ENCODE data around the gene INPP5D. TPM values are rescaled to one million over a fixed set of nuclear protein-coding genes. Genes with fewer than 3 reads are reported as not detected.

The INPP5D gene
- total RNA-seq, 1 donor from 2014 or later = 8.9 TPM

GRCh38 chr2:233026198-233026813 is 33.8 kb upstream of the INPP5D start:
- no peak for DNase-seq (ENCODE audit: low spot score in 2 of 2, unreplicated experiment in 2 of 2)
- Mint-ChIP-seq H3K27me3 (ENCODE audit: low read depth) (no peaks in the 10 kb centered on the region), H3K9me3 (peaks cover 3% of the 10 kb centered on the region)

GRCh38 chr2:233029321-233029720 is 30.8 kb upstream of the INPP5D start:
- Mint-ChIP-seq H3K27me3 (ENCODE audit: low read depth) (no peaks in the 10 kb centered on the region), H3K27ac (no peak overlapping the region), H3K9me3 (peaks cover 3% of the 10 kb centered on the region), H3K4me3 (no peak overlapping the region), H3K36me3 (no peaks in the 10 kb centered on the region), H3K4me1 (peaks cover 5% of the 10 kb centered on the region)
- TF ChIP-seq CTCF (IDR thresholded peaks at IDR 0.05; ENCODE audit: unreplicated experiment) = no peak
- no peak for DNase-seq (ENCODE audit: low spot score in 2 of 2, unreplicated experiment in 2 of 2)

More at GRCh38 chr2:233026198-233026813, 33.8 kb upstream of the INPP5D start:
- no peaks in the 10 kb centered on the region for H3K36me3 Mint-ChIP-seq
- no peaks in the 10 kb centered on the region for H3K4me1 Mint-ChIP-seq
- no peak overlapping the region for H3K27ac Mint-ChIP-seq
- no peak overlapping the region for H3K4me3 Mint-ChIP-seq
- TF ChIP-seq CTCF (IDR thresholded peaks at IDR 0.05; ENCODE audit: unreplicated experiment) = no peak

- peaks cover 5% of the 10 kb centered on the region for H3K4me1 Mint-ChIP-seq
- no peaks in the 10 kb centered on the region for H3K36me3 Mint-ChIP-seq
- TF ChIP-seq CTCF (IDR thresholded peaks at IDR 0.05; ENCODE audit: unreplicated experiment) = no peak
- H3K27me3 Mint-ChIP-seq (ENCODE audit: low read depth) = no peaks in the 10 kb centered on the region
- no peak overlapping the region for H3K4me3 Mint-ChIP-seq
- peaks cover 3% of the 10 kb centered on the region for H3K9me3 Mint-ChIP-seq
- no peak for DNase-seq (ENCODE audit: low spot score in 2 of 2, unreplicated experiment in 2 of 2)
- no peak overlapping the region for H3K27ac Mint-ChIP-seq
Observed at GRCh38 chr2:233031556-233032500, 28.3 kb upstream of the INPP5D start.

- Mint-ChIP-seq H3K4me3 (no peak within 1 kb of the TSS), H3K27ac (no peak within 1 kb of the TSS), H3K36me3 (no peaks in the 10 kb centered on the region), H3K4me1 (peaks cover 5% of the 10 kb centered on the region), H3K27me3 (ENCODE audit: low read depth) (no peaks in the 10 kb centered on the region), H3K9me3 (peaks cover 3% of the 10 kb centered on the region)
- no peak for DNase-seq (ENCODE audit: low spot score in 2 of 2, unreplicated experiment in 2 of 2)
- TF ChIP-seq CTCF (IDR thresholded peaks at IDR 0.05; ENCODE audit: unreplicated experiment) = no peak
Observed at GRCh38 chr2:233032551-233033320, 27.4 kb upstream of the INPP5D start, which contains the start of gene NEU2. Gene NEU2, plus strand, starts transcription at chr2:233032672. Its CDS starts 0 bp downstream, at chr2:233032672.

GRCh38 chr2:233033672-233034071 is 26.5 kb upstream of the INPP5D start:
- Mint-ChIP-seq H3K4me3 (no peak overlapping the region), H3K9me3 (peaks cover 3% of the 10 kb centered on the region), H3K4me1 (peaks cover 5% of the 10 kb centered on the region), H3K27me3 (ENCODE audit: low read depth) (no peaks in the 10 kb centered on the region), H3K36me3 (no peaks in the 10 kb centered on the region), H3K27ac (no peak overlapping the region)
- TF ChIP-seq CTCF (IDR thresholded peaks at IDR 0.05; ENCODE audit: unreplicated experiment) = no peak
- no peak for DNase-seq (ENCODE audit: low spot score in 2 of 2, unreplicated experiment in 2 of 2)
